Measurements from ENCODE around the gene NDUFB2. TPM values are rescaled to one million over a fixed set of nuclear protein-coding genes. Genes with fewer than 3 reads are reported as not detected.
"Not testable (repeated sequence)": the region's sequence is repeated elsewhere in the genome, so short reads cannot be mapped to it uniquely, and the experiment has no call there.

Gene NDUFB2
- total RNA-seq, 1 donor from 2014 or later = 682 TPM

DNA sequence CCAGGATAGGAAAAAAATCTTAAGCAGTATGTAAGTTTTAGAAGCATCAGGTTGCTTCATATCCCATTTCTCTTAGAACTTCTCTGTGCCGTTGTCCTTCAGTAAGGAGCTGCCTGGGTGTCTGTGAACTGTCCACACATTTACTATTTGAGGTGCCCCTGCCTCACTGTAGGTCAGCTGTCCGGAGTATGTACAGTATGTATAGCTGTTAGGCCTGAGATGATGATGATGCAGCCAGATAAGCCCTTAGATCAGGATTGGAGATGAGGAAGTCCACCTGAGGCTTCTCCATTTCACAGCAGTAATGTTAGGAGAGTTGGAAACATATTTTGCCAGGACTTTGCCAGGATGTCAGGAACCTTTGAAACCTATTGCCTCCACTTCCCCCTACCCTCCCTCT lies 7.7 kb downstream of the NDUFB2 start:
- intact Hi-C loops (cut with micrococcal nuclease) = no loop called here

DNA sequence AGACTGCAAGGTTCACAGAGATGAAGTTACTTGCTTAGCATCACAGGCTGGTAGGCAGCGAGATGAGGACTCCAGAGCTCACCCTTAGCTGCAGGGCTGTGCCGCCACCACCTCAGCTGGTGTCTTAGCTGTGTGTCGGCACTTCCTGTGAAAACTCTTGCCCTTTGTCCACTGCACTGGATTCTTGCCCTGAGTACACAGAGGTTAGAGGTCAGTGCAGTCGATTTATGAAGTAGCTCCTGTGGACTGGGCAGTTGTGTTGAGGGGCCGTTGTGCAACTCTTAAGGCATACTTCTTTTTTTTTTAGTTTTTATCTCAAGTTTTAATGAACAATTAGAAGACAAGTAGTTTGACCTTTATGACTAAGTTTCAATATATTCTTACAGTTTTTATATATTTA lies 10.6 kb downstream of the NDUFB2 start:
- H3K27me3 ChIP-seq (ENCODE audit: low read depth) = no peaks in the 10 kb centered on the region
- H3K4me3 ChIP-seq = no peak overlapping the region
- no peak for DNase-seq
- H3K9me3 ChIP-seq (replicated peaks) = no peaks in the 10 kb centered on the region
- peaks cover 52% of the 10 kb centered on the region for H3K36me3 ChIP-seq
- H3K4me1 ChIP-seq = peaks cover 4% of the 10 kb centered on the region
- TF ChIP-seq, protein P1, sequence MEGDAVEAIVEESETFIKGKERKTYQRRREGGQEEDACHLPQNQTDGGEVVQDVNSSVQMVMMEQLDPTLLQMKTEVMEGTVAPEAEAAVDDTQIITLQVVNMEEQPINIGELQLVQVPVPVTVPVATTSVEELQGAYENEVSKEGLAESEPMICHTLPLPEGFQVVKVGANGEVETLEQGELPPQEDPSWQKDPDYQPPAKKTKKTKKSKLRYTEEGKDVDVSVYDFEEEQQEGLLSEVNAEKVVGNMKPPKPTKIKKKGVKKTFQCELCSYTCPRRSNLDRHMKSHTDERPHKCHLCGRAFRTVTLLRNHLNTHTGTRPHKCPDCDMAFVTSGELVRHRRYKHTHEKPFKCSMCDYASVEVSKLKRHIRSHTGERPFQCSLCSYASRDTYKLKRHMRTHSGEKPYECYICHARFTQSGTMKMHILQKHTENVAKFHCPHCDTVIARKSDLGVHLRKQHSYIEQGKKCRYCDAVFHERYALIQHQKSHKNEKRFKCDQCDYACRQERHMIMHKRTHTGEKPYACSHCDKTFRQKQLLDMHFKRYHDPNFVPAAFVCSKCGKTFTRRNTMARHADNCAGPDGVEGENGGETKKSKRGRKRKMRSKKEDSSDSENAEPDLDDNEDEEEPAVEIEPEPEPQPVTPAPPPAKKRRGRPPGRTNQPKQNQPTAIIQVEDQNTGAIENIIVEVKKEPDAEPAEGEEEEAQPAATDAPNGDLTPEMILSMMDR (IDR thresholded peaks at IDR 0.05; ENCODE audit: borderline replicate concordance) = no peak
- no peak overlapping the region for H3K27ac ChIP-seq (replicated peaks)
- intact Hi-C loops (cut with micrococcal nuclease) = no loop called here

More for the DNA sequence above, 7.7 kb downstream of the NDUFB2 start:
- no peak for DNase-seq
- Histone ChIP-seq H3K4me3 (no peak overlapping the region), H3K9me3 (replicated peaks) (no peaks in the 10 kb centered on the region), H3K36me3 (peaks cover 52% of the 10 kb centered on the region), H3K27me3 (ENCODE audit: low read depth) (no peaks in the 10 kb centered on the region), H3K27ac (replicated peaks) (no peak overlapping the region), H3K4me1 (peaks cover 7% of the 10 kb centered on the region)
- TF ChIP-seq, protein P1 (IDR thresholded peaks at IDR 0.05; ENCODE audit: borderline replicate concordance) = no peak

DNA sequence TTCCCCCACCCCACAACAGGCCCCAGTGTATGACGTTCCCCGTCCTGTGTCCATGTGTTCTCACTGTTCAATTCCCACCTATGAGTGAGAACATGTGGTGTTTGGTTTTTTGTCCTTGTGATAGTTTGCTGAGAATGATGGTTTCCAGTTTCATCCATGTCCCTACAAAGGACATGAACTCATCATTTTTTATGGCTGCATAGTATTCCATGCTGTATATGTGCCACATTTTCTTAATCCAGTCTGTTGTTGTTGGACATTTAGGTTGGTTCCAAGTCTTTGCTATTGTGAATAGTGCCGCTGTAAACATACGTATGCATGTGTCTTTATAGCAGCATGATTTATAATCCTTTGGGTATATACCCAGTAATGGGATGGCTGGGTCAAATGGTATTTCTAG lies 12.3 kb downstream of the NDUFB2 start:
- H3K4me1 ChIP-seq; H3K27me3 ChIP-seq (ENCODE audit: low read depth); H3K9me3 ChIP-seq (replicated peaks); DNase-seq; H3K27ac ChIP-seq (replicated peaks); H3K4me3 ChIP-seq; intact Hi-C loops (cut with micrococcal nuclease): not testable (repeated sequence)
- peaks cover 40% of the 10 kb centered on the region for H3K36me3 ChIP-seq

DNA sequence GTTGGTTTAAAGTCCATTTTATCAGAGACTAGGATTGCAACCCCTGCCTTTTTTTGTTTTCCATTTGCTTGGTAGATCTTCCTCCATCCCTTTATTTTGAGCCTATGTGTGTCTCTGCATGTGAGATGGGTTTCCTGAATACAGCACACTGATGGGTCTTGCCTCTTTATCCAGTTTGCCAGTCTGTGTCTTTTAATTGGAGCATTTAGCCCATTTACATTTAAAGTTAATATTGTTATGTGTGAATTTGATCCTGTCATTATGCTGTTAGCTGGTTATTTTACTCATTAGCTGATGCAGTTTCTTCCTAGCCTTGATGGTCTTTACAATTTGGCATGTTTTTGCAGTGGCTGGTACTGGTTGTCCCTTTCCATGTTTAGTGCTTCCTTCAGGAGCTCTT lies 15.9 kb downstream of the NDUFB2 start:
- intact Hi-C loops (cut with micrococcal nuclease); DNase-seq; H3K27ac ChIP-seq (replicated peaks); H3K9me3 ChIP-seq (replicated peaks); H3K4me1 ChIP-seq; H3K4me3 ChIP-seq; H3K27me3 ChIP-seq (ENCODE audit: low read depth); H3K36me3 ChIP-seq: not testable (repeated sequence)

DNA sequence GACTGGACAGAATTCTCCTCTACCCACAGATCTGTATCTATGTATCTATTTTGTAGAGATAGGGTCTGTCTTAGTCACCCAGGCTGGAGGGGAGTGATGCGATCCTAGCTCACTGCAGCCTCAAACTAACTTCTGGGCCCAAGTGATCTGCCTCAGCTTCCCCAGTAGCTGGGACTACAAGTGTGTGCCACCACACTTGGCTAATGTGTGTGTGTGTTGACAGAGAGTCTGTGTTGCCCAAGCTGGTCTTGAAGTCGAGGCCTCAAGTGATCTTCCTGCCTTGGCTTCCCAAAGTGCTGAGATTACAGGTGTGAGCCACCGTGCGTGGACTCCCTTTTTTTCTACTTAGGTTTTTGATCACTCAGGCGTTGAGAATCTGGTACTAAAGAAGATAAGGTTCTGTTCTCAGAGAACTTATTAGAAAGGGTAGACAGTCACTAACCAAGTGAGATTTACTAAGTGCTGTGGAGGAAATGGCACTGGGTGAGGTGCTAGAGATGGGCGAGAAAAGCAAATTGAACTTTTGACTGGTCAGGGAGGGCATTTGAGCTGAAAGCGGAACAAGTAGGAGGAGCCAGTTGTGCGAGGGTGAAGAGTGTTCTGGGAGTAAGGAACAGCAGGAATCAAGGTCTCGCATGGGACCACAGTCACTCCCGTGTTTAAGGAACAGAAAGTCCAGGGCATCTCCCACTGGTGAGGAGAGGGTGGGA lies 18.0 kb downstream of the NDUFB2 start:
- Histone ChIP-seq H3K4me3 (no peak overlapping the region), H3K4me1 (no peaks in the 10 kb centered on the region), H3K36me3 (no peaks in the 10 kb centered on the region), H3K27me3 (ENCODE audit: low read depth) (no peaks in the 10 kb centered on the region), H3K9me3 (replicated peaks) (no peaks in the 10 kb centered on the region), H3K27ac (replicated peaks) (no peak overlapping the region)
- intact Hi-C loops (cut with micrococcal nuclease) = no loop called here
- TF ChIP-seq, protein P1 (IDR thresholded peaks at IDR 0.05; ENCODE audit: borderline replicate concordance) = no peak
- no peak for DNase-seq

DNA sequence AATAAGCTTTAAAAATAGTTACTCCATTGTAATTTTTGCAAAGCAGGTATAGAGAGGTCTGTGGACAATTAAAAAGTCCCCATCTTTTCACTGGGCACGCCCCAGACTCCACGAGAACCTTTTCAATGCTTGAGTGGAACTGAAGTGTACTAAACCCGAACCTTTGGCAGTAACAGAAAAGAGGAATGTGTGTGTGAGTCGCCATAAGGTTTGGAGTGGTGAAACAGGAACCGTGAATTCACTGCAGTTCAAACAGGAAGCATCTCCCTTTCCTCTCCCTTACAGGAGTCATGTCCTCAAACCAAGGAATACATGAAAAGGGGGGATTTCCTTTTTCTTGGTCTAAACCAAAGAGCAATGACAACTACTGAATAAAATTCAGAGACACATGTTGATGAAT lies 23.2 kb downstream of the NDUFB2 start:
- no peak overlapping the region for H3K4me3 ChIP-seq
- H3K4me1 ChIP-seq = no peaks in the 10 kb centered on the region
- H3K27ac ChIP-seq (replicated peaks) = no peak overlapping the region
- H3K27me3 ChIP-seq (ENCODE audit: low read depth) = no peaks in the 10 kb centered on the region
- peaks cover 12% of the 10 kb centered on the region for H3K36me3 ChIP-seq
- H3K9me3 ChIP-seq (replicated peaks) = no peaks in the 10 kb centered on the region
- intact Hi-C loops (cut with micrococcal nuclease) = no loop called here
- TF ChIP-seq, protein P1 (IDR thresholded peaks at IDR 0.05; ENCODE audit: borderline replicate concordance) = no peak
- DNase-seq = no peak
